ENCODE measurements around the gene AGRN.

- TF ChIP-seq EP300 (IDR thresholded peaks at IDR 0.05) (no peak), CTCF (IDR thresholded peaks at IDR 0.05) (no peak), POLR2AphosphoS5 (IDR thresholded peaks at IDR 0.05) (no peak)
Measured at GRCh38 chr1:1081311-1082238, 61.7 kb downstream of the AGRN start.

Data from esophagus muscularis mucosa (tissue), 4 donors.